Cardiac fibroblast (primary cell): Measurements from ENCODE around the gene FAM118B.
"Not testable (repeated sequence)": the region's sequence is repeated elsewhere in the genome, so short reads cannot be mapped to it uniquely, and the experiment has no call there.

Experiments
- DNase-seq, 2 donors: peaks; one replicate each; pipeline versions ENCODE4 v3.0.0 to v3.0.0-alpha.2; 2010; ENCODE audit warnings: low read depth in 2 of 2
- H3K4me3 ChIP-seq, 2 donors: replicated peaks in 1 of 2; 1 replicate in 1 of 2; 2 replicates in 1 of 2; pipeline ENCODE4 v1.5.1; 2011; ENCODE audit warnings: low read depth in 2 of 2, low read length in 2 of 2, mild to moderate bottlenecking in 2 of 2, moderate library complexity in 1 of 2
- CTCF ChIP-seq: IDR thresholded peaks from one replicate; pipeline ENCODE4 v1.5.1; 2011; ENCODE audit warnings: low read depth, mild to moderate bottlenecking, low read length, inconsistent platforms

FAM118B gene

GRCh38 chr11:126304457-126305075 lies 93.0 kb downstream of the FAM118B start:
- no peak for DNase-seq
- peak overlapping the region; percentile 73 to 74 for H3K4me3 ChIP-seq
- no peak for TF ChIP-seq CTCF

- no peak for DNase-seq
- H3K4me3 ChIP-seq, result no peak overlapping the region
- no peak for TF ChIP-seq CTCF
These were observed 94.1 kb downstream of the FAM118B start for GRCh38 chr11:126305699-126306098.

GRCh38 chr11:126307706-126308105 lies 96.1 kb downstream of the FAM118B start:
- TF ChIP-seq CTCF, result peak; percentile 46
- H3K4me3 ChIP-seq, result no peak overlapping the region

GRCh38 chr11:126308271-126308671 lies 96.7 kb downstream of the FAM118B start:
- no peak for TF ChIP-seq CTCF
- H3K4me3 ChIP-seq, result no peak overlapping the region
- no peak for DNase-seq

More at GRCh38 chr11:126307706-126308105, 96.1 kb downstream of the FAM118B start:
- DNase-seq, result peak; percentile 59 to 76

- not testable (repeated sequence) for DNase-seq, H3K4me3 ChIP-seq
These were observed 97.2 kb downstream of the FAM118B start for GRCh38 chr11:126308771-126309170.

- DNase-seq, result peak; percentile 80 to 85
- TF ChIP-seq CTCF, result peak; percentile 91
- no peak overlapping the region for H3K4me3 ChIP-seq
These were observed 98.8 kb downstream of the FAM118B start for GRCh38 chr11:126310200-126310991.

- no peak overlapping the region for H3K4me3 ChIP-seq
- TF ChIP-seq CTCF, result no peak
- DNase-seq, result no peak
These were observed 99.4 kb downstream of the FAM118B start for GRCh38 chr11:126310992-126311310.
